Brain microvascular endothelial cell (primary cell): ENCODE results near the gene DTWD2.
"Not testable (repeated sequence)": the region's sequence is repeated elsewhere in the genome, so short reads cannot be mapped to it uniquely, and the experiment has no call there.

Experiments
- DNase-seq: peaks from one replicate; pipeline ENCODE4 v3.0.0-alpha.2; 2020
- H3K27ac ChIP-seq: fragments of 250-450 bp; sonication (Bioruptor Pico); 2 replicates; pipeline ENCODE4 v1.5.1; 2020; ENCODE audit warnings: mild to moderate bottlenecking, moderate library complexity
- H3K27me3 ChIP-seq: fragments of 250-450 bp; sonication (Bioruptor Pico); replicated peaks from 2 replicates; pipeline ENCODE4 v1.5.1; 2020; ENCODE audit warnings: mild to moderate bottlenecking
- H3K36me3 ChIP-seq: fragments of 250-450 bp; sonication (Bioruptor Pico); replicated peaks from 2 replicates; pipeline ENCODE4 v1.5.1; 2020; ENCODE audit warnings: mild to moderate bottlenecking
- H3K4me3 ChIP-seq: 2 replicates; pipeline ENCODE4 v1.5.1; 2011; ENCODE audit warnings: low read depth, mild to moderate bottlenecking, control low read depth, low read length, moderate library complexity
- in situ Hi-C: cut with HindIII; loops from 2 replicates; pipeline ENCODE4 v1.10.0; 2017; ENCODE audit warnings: low sequenced_read_pairs, low pct_ligation_motif_present
- TF ChIP-seq, protein P1 (sequence below): IDR thresholded peaks from 2 replicates; pipeline ENCODE4 v1.5.1; 2011; ENCODE audit warnings: low read depth, mild to moderate bottlenecking, moderate library complexity, low read length, control low read depth, inconsistent platforms; ENCODE audit errors: missing control alignments

DTWD2 gene

GRCh38 chr5:118883362-118883761 lies 105.0 kb downstream of the DTWD2 start:
- Histone ChIP-seq H3K4me3 (no peak overlapping the region), H3K27ac (no peak overlapping the region), H3K36me3 (no peaks in the 10 kb centered on the region), H3K27me3 (no peaks in the 10 kb centered on the region)
- in situ Hi-C loops = no loop called here
- TF ChIP-seq, protein P1, sequence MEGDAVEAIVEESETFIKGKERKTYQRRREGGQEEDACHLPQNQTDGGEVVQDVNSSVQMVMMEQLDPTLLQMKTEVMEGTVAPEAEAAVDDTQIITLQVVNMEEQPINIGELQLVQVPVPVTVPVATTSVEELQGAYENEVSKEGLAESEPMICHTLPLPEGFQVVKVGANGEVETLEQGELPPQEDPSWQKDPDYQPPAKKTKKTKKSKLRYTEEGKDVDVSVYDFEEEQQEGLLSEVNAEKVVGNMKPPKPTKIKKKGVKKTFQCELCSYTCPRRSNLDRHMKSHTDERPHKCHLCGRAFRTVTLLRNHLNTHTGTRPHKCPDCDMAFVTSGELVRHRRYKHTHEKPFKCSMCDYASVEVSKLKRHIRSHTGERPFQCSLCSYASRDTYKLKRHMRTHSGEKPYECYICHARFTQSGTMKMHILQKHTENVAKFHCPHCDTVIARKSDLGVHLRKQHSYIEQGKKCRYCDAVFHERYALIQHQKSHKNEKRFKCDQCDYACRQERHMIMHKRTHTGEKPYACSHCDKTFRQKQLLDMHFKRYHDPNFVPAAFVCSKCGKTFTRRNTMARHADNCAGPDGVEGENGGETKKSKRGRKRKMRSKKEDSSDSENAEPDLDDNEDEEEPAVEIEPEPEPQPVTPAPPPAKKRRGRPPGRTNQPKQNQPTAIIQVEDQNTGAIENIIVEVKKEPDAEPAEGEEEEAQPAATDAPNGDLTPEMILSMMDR = no peak
- DNase-seq = no peak

DNA sequence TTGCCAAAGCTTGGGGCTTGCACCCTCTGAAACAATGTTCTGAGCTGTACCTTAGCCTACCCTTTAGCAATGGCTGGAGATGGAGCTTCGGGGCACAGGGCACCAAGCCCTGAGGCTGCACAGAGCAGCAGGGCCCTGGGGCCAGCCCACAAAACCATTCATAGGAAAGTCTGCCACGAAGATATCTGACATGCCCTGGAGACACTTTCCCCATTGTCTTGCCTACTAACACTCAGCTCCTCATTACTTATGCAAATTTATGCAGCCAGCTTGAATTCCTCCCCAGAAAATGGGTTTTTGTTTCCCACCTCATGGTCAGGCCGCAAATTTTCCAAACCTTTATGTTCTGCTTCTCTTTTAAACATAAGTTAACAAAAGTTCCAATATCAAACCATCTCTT lies 105.7 kb downstream of the DTWD2 start:
- H3K27ac ChIP-seq = no peak overlapping the region
- TF ChIP-seq, protein P1 = no peak

GRCh38 chr5:118876852-118877251 lies 111.5 kb downstream of the DTWD2 start:
- H3K27ac ChIP-seq, in situ Hi-C loops, H3K36me3 ChIP-seq, H3K27me3 ChIP-seq, DNase-seq, H3K4me3 ChIP-seq: not testable (repeated sequence)

More for the DNA sequence above, 105.7 kb downstream of the DTWD2 start:
- Histone ChIP-seq H3K4me3 (no peak overlapping the region), H3K36me3 (no peaks in the 10 kb centered on the region), H3K27me3 (no peaks in the 10 kb centered on the region)
- in situ Hi-C loops = no loop called here
- DNase-seq = no peak

DNA sequence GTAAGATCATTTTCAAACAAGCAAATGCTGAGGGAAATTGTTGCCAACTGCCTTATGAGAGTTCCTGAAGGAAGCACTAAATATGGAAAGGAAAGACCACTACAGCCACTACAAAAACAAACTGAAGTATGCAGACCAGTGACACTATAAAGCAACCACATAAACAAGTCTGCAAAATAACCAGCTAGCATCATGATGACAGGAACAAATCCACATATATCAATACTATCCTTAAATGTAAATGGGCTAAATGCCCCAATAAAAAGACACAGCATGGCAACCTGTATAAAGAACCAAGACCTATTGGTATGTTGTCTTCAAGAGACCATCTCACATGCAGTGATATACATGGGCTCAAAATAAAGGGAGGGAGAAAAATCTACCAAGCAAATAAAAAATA lies 113.2 kb downstream of the DTWD2 start:
- in situ Hi-C loops = no loop called here
- H3K36me3 ChIP-seq = no peaks in the 10 kb centered on the region
- no peaks in the 10 kb centered on the region for H3K27me3 ChIP-seq
- TF ChIP-seq, protein P1 = no peak
- H3K27ac ChIP-seq = no peak overlapping the region
- no peak overlapping the region for H3K4me3 ChIP-seq
- DNase-seq = no peak

- H3K36me3 ChIP-seq = no peaks in the 10 kb centered on the region
- no peak overlapping the region for H3K27ac ChIP-seq
- no peak for DNase-seq
- in situ Hi-C loops = no loop called here
- no peak overlapping the region for H3K4me3 ChIP-seq
- no peaks in the 10 kb centered on the region for H3K27me3 ChIP-seq
- TF ChIP-seq, protein P1 = no peak
These were observed 114.9 kb downstream of the DTWD2 start for GRCh38 chr5:118873417-118873816.

- Histone ChIP-seq H3K4me3 (no peak overlapping the region), H3K27me3 (no peaks in the 10 kb centered on the region), H3K27ac (no peak overlapping the region), H3K36me3 (no peaks in the 10 kb centered on the region)
- TF ChIP-seq, protein P1 = no peak
- no peak for DNase-seq
- in situ Hi-C loops = no loop called here
These were observed 125.0 kb downstream of the DTWD2 start for GRCh38 chr5:118863345-118863744.
